HepG2 (cell line): ENCODE measurements around the gene DND1. TPM values are rescaled to one million over a fixed set of nuclear protein-coding genes. Genes with fewer than 3 reads are reported as not detected.

Experiments
- DNMT1 ChIP-seq: sonication (generic); formaldehyde crosslinking; IDR thresholded peaks from 2 replicates; pipeline ENCODE4 v1.5.1; 2020; ENCODE audit warnings: mild to moderate bottlenecking, missing genetic modification reagents
- KDM1A ChIP-seq: IDR thresholded peaks from 2 replicates; pipeline ENCODE4 v1.6.1; 2016; ENCODE audit warnings: missing compliant biosample characterization
- MYPOP ChIP-seq: sonication (generic); formaldehyde crosslinking; IDR thresholded peaks from 2 replicates; pipeline ENCODE4 v1.8.1; 2023; ENCODE audit warnings: mild to moderate bottlenecking, moderate library complexity, missing genetic modification reagents
- PHF21A ChIP-seq: sonication (generic); formaldehyde crosslinking; IDR thresholded peaks from 2 replicates; pipeline ENCODE4 v1.5.0; 2020; ENCODE audit warnings: mild to moderate bottlenecking, missing genetic modification reagents
- SP140L ChIP-seq: sonication (generic); formaldehyde crosslinking; IDR thresholded peaks from 2 replicates; pipeline ENCODE4 v1.4.0; 2020; ENCODE audit warnings: missing genetic modification reagents, borderline replicate concordance
- ZNF547 ChIP-seq: sonication (generic); formaldehyde crosslinking; IDR thresholded peaks from 2 replicates; pipeline ENCODE4 v1.5.1; 2020; ENCODE audit warnings: mild to moderate bottlenecking, missing genetic modification reagents
- ZNF572 ChIP-seq: sonication (generic); formaldehyde crosslinking; IDR thresholded peaks from 2 replicates; pipeline ENCODE4 v1.5.1; 2020; ENCODE audit warnings: mild to moderate bottlenecking, missing genetic modification reagents
- ZNF574 ChIP-seq: sonication (generic); formaldehyde crosslinking; IDR thresholded peaks from 2 replicates; pipeline ENCODE4 v1.4.0; 2020; ENCODE audit warnings: missing genetic modification reagents
- ZNF775 ChIP-seq: sonication (generic); formaldehyde crosslinking; IDR thresholded peaks from 2 replicates; pipeline ENCODE4 v1.4.0; 2020; ENCODE audit warnings: missing genetic modification reagents, mild to moderate bottlenecking, moderate library complexity, borderline replicate concordance
- ZNF790 ChIP-seq: sonication (generic); formaldehyde crosslinking; IDR thresholded peaks from 2 replicates; pipeline ENCODE4 v1.8.0; 2022; ENCODE audit warnings: missing genetic modification reagents, mild to moderate bottlenecking, borderline replicate concordance
- ZSCAN22 ChIP-seq: sonication (generic); formaldehyde crosslinking; IDR thresholded peaks from 2 replicates; pipeline ENCODE4 v1.4.0; 2020; ENCODE audit warnings: mild to moderate bottlenecking, missing genetic modification reagents
- polyA plus RNA-seq, 8 experiments: library from polyadenylated mRNA; depleted of rRNA in 3 of 8; stranded (reverse) in 7 of 8; unstranded in 1 of 8; fragments of >200 nt; fragmentation: Illumina TruSeq in 4 of 8; extraction: Trizol in 4 of 8; gene quantifications; 2 replicates each; pipeline versions ENCODE4 v1.2.1 to v1.2.3, GENCODE V29; 2011 to 2016; ENCODE audit warnings: low read depth in 4 of 8, missing spikeins in 1 of 8, mixed read lengths in 1 of 8; ENCODE audit not compliant: insufficient read depth in 1 of 8
- total RNA-seq, 5 experiments: library from RNA; depleted of rRNA; stranded (reverse); fragments of >200 nt; fragmentation: Illumina TruSeq; extraction: Trizol; gene quantifications; 2 replicates each; pipeline ENCODE4 v1.2.3, GENCODE V29; 2016; ENCODE audit warnings: low read depth in 1 of 5
- TF ChIP-seq, protein P1 (sequence below): sonication (generic); formaldehyde crosslinking; conservative IDR thresholded peaks from 2 replicates; pipeline ENCODE4 v1.8.1; 2023; ENCODE audit warnings: missing genetic modification reagents
- TF ChIP-seq, protein P2 (sequence below), 2 experiments: sonication (generic) in 1 of 2; formaldehyde crosslinking in 1 of 2; IDR thresholded peaks; 2 replicates each; pipeline versions ENCODE4 v1.6.1 to v1.9.0; 2014 to 2022; ENCODE audit warnings: antibody characterized with exemption in 1 of 2, borderline replicate concordance in 1 of 2, inconsistent platforms in 1 of 2, low read depth in 1 of 2, missing genetic modification reagents in 1 of 2
- TF ChIP-seq, protein P3 (sequence below): IDR thresholded peaks from 2 replicates; pipeline ENCODE4 v1.6.1; 2016; ENCODE audit warnings: missing compliant biosample characterization, missing genetic modification reagents, borderline replicate concordance

Gene DND1
- total and polyA plus RNA-seq, 2 of the 13 experiments (the other 11 are each of a cell fraction or from before 2014, with no cell fraction given): 0.48 to 0.55 TPM

DNA sequence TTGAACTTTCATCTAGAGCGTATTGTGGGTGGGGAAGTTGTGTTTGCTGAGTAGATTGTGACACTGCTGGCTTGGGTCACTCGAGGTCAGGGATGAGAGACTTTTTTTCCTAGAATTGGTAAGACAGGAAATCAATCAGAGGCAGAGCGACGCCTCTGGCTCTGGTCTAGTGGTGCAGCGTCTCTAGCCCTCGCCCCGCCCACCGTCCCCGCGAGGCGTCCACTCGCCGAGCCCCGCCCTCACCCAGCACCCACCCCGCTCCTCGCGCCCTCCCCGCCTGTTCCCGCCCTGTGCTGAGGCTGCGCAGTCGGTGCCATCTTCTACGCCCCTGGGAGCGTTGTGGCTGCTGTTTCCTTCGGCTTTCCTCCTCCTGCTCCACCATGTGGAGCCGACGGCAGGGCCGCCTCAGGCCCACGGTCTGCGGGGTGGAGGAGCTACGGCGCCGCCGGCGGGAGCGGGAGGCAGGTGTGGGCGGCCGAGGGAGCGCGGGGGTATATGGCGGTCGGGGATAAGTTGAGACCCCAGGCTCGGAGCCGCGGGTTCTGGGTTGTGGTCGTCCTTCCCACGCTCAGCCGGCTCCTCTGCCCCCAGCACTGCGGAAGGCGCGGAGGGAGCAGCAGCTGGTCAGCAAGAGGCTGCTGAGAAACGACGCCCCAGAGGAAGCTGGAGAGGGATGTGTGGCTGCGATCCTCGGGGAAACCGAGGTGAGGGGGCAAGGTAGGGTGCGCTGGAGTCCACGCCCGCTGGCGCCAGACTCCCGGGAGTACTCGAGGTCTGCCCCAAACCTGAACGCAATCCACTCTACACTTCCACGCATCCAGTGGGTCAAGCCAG is 34.0 kb downstream of the DND1 start, which contains the start of gene TMCO6 (continued):
- TF ChIP-seq ZNF574 (CRISPR knock-in tag) (peak; percentile 76), ZNF572 (CRISPR knock-in tag) (0 out of 2 replicates have a peak, but pooled peaks have one; percentile 9), ZNF790 (CRISPR knock-in tag) (0 out of 2 replicates have a peak, but pooled peaks have one; percentile 45), MYPOP (CRISPR knock-in tag) (no peak), SP140L (no peak), ZNF547 (CRISPR knock-in tag) (peak; percentile 77; the same call in 1 of the 2 replicates), ZSCAN22 (CRISPR knock-in tag) (no peak), PHF21A (CRISPR knock-in tag) (peak; percentile 70), DNMT1 (CRISPR knock-in tag) (peak; percentile 78; the same call in 1 of the 2 replicates), KDM1A (CRISPR knock-in tag) (0 out of 2 replicates have a peak, but pooled peaks have one; percentile 14), ZNF775 (CRISPR knock-in tag) (0 out of 2 replicates have a peak, but pooled peaks have one; percentile 60)
- TF ChIP-seq, protein P1, sequence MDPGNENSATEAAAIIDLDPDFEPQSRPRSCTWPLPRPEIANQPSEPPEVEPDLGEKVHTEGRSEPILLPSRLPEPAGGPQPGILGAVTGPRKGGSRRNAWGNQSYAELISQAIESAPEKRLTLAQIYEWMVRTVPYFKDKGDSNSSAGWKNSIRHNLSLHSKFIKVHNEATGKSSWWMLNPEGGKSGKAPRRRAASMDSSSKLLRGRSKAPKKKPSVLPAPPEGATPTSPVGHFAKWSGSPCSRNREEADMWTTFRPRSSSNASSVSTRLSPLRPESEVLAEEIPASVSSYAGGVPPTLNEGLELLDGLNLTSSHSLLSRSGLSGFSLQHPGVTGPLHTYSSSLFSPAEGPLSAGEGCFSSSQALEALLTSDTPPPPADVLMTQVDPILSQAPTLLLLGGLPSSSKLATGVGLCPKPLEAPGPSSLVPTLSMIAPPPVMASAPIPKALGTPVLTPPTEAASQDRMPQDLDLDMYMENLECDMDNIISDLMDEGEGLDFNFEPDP: no peak
- TF ChIP-seq, protein P2, sequence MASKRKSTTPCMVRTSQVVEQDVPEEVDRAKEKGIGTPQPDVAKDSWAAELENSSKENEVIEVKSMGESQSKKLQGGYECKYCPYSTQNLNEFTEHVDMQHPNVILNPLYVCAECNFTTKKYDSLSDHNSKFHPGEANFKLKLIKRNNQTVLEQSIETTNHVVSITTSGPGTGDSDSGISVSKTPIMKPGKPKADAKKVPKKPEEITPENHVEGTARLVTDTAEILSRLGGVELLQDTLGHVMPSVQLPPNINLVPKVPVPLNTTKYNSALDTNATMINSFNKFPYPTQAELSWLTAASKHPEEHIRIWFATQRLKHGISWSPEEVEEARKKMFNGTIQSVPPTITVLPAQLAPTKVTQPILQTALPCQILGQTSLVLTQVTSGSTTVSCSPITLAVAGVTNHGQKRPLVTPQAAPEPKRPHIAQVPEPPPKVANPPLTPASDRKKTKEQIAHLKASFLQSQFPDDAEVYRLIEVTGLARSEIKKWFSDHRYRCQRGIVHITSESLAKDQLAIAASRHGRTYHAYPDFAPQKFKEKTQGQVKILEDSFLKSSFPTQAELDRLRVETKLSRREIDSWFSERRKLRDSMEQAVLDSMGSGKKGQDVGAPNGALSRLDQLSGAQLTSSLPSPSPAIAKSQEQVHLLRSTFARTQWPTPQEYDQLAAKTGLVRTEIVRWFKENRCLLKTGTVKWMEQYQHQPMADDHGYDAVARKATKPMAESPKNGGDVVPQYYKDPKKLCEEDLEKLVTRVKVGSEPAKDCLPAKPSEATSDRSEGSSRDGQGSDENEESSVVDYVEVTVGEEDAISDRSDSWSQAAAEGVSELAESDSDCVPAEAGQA (IDR thresholded peaks at IDR 0.05; ENCODE audit: low read depth): no peak
- TF ChIP-seq, protein P2 (CRISPR knock-in tag; IDR thresholded peaks at IDR 0.05; ENCODE audit: borderline replicate concordance): no peak
- TF ChIP-seq, protein P3, sequence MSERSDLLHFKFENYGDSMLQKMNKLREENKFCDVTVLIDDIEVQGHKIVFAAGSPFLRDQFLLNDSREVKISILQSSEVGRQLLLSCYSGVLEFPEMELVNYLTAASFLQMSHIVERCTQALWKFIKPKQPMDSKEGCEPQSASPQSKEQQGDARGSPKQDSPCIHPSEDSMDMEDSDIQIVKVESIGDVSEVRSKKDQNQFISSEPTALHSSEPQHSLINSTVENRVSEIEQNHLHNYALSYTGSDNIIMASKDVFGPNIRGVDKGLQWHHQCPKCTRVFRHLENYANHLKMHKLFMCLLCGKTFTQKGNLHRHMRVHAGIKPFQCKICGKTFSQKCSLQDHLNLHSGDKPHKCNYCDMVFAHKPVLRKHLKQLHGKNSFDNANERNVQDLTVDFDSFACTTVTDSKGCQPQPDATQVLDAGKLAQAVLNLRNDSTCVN (CRISPR knock-in tag): peak; percentile 75; the same call in 1 of the 2 replicates
